ENCODE results near the gene PPCDC. TPM values are rescaled to one million over a fixed set of nuclear protein-coding genes. Genes with fewer than 3 reads are reported as not detected.

Gene PPCDC
- total and polyA plus RNA-seq, 12 donors = 3.6 to 14.6 (median 5.8) TPM

DNA sequence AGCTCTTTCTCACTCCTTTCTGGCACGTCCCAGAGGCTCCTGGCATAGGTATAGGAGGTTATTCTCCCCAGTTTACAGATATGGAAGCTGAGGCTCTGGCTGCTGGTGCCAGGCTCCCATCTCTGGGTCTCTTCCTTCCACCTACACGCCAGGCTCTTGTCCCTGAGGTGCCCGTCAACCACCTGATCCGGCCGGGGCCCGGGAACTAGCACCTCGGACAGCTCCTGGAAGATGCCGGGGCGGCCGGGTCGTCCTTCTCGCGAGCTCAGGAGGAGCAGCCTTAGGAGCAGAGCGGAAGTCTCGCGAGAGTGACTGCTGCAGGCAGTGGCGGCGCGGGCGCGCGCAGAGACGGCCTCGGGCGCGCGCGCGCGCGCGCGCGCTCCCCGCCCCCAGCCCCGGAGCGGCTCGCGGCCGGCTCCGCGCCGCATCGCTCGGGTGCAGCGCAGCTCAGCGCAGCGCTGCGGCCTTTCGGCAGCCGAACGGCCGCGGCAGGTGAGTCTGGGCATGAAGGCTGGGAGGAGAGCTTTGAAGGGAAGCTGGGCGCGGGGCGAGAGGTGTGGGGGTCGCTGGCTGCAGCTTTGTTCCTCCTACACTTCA, 28.1 kb upstream of the PPCDC start, which contains the start of gene SCAMP5:
Gene SCAMP5, plus strand, starts transcription at position 382 of the 597 bp plus-strand sequence. CDS start 16,277 bp downstream, outside the sequence.
- DNase-seq (peak; percentile 89 to 93), ATAC-seq (peak; percentile 87 to 97 (median 93))
- Histone ChIP-seq H3K36me3 (no peaks in the 10 kb centered on the region), H3K9me3 (no peaks in the 10 kb centered on the region), H3K27ac (no peak within 1 kb of the TSS), H3K27me3 (peaks cover 0 to 39% (median 7%) of the 10 kb centered on the region in 7 donors), H3K4me3 (peak within 1 kb of the TSS; percentile 55 to 78 (median 72)), H3K4me1 (peaks cover 6 to 19% (median 12%) of the 10 kb centered on the region in 9 donors)
- WGBS, 2 donors = 0 to 1% methylated on average over 44 to 58 of the region's 58 CpGs
- no peak for TF ChIP-seq CTCF (IDR thresholded peaks at IDR 0.05)
- intact Hi-C loops (cut with DNase I) = no loop called here

DNA sequence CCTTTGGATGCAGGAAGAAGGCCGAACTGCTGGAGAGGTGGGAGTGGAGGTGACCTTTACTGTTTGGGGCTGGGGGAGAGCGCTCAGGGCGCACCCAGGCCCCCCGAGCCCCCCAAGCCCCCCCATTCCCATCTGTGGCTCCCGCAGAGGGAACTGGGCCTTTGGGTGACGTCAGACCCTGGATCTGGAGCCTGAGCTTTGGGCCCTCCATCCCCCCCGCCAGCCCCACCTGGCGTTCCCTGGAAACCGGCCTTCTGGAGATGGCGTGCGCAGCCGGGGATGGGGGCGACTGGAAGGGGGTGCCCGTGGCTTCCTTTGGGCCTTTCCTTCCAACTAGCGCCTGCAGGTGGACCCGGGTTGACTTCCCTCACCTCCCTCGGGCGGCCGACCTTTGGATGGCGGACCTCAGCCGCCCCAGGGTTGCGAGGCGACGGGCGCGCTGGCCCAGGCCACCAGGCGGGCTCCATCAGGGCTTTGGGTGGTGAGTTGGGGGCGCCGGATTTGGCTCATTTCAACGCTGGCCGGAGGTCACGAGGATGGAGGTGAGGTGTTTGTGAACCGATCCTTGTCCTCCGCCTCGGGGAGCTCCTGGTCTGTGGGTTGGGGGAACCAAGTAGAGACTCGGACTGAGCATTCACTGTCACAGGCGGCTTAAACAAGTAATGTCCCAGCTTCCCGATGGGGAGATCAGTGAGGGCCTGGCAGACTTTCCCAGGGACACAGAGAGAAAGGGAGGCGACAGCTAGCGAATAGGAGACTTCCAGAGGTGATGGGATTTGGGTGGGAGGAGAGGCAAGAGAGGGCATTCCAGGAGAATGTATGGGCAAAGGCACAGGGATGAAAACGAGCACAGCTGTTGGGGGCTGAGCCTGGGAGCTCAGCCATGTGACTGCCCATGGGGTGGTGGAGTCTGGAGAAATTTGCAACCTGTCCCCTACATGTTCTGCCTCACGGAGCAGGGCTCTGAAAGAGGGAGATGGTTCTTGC, 27.3 kb upstream of the PPCDC start:
- Histone ChIP-seq H3K4me3 (peak overlapping the region; percentile 55 to 78 (median 72)), H3K27me3 (peaks cover 0 to 39% (median 7%) of the 10 kb centered on the region in 7 donors), H3K4me1 (peaks cover 6 to 19% (median 12%) of the 10 kb centered on the region in 9 donors), H3K9me3 (no peaks in the 10 kb centered on the region), H3K36me3 (no peaks in the 10 kb centered on the region), H3K27ac (no peak overlapping the region)
- intact Hi-C loops (cut with DNase I) = no loop called here
- DNase-seq (no peak), ATAC-seq (peak in 5 of 8 donors; percentile 5 to 52 (median 31))
- WGBS, 2 donors = 8 to 9% methylated on average over 42 of the region's 42 CpGs
- no peak for TF ChIP-seq CTCF (IDR thresholded peaks at IDR 0.05)

GRCh38 chr15:74997141-74997540, 26.2 kb upstream of the PPCDC start:
- intact Hi-C loops (cut with DNase I) = no loop called here
- DNase-seq (no peak), ATAC-seq (no peak)
- TF ChIP-seq CTCF (IDR thresholded peaks at IDR 0.05) = no peak
- Histone ChIP-seq H3K27me3 (peaks cover 0 to 39% (median 7%) of the 10 kb centered on the region in 7 donors), H3K36me3 (no peaks in the 10 kb centered on the region), H3K27ac (no peak overlapping the region), H3K9me3 (no peaks in the 10 kb centered on the region), H3K4me3 (no peak overlapping the region), H3K4me1 (peaks cover 6 to 19% (median 12%) of the 10 kb centered on the region in 9 donors)
- 40 to 52% methylated on average over 4 of the region's 4 CpGs for WGBS, 2 donors

DNA sequence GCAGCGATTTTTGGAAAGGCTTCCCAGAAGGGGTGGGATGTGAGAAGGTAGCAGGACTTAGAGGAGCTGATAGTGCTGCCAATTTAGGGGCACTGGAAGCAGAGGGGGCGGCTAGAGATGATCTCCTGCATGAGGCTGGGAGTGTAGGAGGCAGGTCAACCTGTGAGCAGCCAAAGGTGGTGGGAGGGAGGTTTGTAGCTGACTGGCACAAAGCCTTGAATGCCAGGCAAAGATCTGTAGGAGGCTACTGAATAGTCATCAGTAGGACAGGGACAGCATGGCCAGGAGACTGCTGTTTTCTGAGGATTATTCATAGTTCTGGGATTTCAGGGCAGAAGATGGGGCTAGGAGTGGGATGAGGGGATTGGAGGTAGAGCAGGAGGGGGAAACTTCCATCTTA, 25.8 kb upstream of the PPCDC start:
- 66 to 68% methylated on average over 2 of the region's 2 CpGs for WGBS, 2 donors
- no peaks in the 10 kb centered on the region for H3K36me3 ChIP-seq
- ATAC-seq (no peak), DNase-seq (no peak)
- no peak for TF ChIP-seq CTCF (IDR thresholded peaks at IDR 0.05)
- intact Hi-C loops (cut with DNase I) = no loop called here
- no peaks in the 10 kb centered on the region for H3K9me3 ChIP-seq
- H3K4me3 ChIP-seq = no peak overlapping the region
- H3K27me3 ChIP-seq = peaks cover 0 to 39% (median 7%) of the 10 kb centered on the region in 7 donors
- H3K27ac ChIP-seq = no peak overlapping the region
- peaks cover 6 to 19% (median 12%) of the 10 kb centered on the region in 9 donors for H3K4me1 ChIP-seq
